KG1 (cell line): ENCODE data around the gene CD300LD.
"Not testable (repeated sequence)": the region's sequence is repeated elsewhere in the genome, so short reads cannot be mapped to it uniquely, and the experiment has no call there.

Experiments used
- DNase-seq: peaks from one replicate; lab custom pipeline; 2025; lab: John Stamatoyannopoulos, UW

CD300LD gene

GRCh38 chr17:74571621-74572270 lies 20.3 kb downstream of the CD300LD start:
- no peak for DNase-seq

DNA sequence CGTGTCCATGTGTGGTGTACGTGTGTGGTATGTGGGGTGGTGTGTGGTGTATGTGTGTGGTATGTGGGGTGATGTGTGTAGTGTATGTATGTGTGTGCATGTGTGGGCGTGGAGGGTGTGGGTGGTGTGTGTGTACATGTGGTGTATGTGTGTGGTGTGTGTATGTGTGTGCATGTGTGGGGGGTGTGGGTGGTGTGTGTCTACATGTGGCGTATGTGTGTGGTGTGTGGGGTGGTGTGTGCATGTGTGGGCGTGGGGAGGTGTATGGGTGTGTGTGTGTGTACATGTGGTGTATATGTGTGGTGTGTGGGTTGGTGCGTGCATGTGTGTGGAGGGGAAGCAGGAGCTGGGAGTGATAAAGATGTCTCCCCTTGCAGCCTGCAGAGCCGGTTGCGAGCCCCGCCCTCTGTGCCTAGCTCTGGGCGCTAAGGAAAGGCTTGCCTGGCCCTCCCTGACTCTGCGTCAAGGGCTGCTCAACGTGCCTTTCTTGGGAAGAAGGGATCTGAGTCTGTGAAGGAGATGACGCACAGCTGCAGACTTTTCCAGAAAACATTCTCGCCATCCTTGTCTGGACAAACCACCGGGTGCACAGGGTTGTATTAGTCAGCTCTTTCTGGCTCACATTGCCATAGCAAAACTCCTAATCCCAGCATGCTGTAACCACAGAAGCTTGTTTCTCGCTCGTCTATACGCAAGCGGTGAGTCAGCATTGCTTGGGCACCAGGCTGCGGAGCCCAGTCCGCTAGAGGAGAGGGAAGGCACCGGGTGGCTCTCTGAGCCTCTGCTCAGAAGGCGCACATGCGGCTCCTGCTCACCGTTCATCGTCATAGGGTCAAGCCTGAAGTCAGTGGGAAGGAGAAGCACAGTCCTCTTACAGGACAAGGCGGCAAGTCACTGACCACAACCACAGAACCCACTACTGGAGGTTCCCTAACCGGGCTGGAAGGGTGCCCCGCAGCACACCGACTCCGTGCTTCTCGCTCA lies 22.8 kb downstream of the CD300LD start:
- peak; percentile 15 for DNase-seq

- DNase-seq = no peak
Measured at GRCh38 chr17:74568106-74568873, 23.8 kb downstream of the CD300LD start.

- DNase-seq = no peak
Measured at GRCh38 chr17:74567397-74567796, 24.7 kb downstream of the CD300LD start, which contains the start of gene CD300H. Gene CD300H, minus strand, starts transcription at chr17:74567509.

DNA sequence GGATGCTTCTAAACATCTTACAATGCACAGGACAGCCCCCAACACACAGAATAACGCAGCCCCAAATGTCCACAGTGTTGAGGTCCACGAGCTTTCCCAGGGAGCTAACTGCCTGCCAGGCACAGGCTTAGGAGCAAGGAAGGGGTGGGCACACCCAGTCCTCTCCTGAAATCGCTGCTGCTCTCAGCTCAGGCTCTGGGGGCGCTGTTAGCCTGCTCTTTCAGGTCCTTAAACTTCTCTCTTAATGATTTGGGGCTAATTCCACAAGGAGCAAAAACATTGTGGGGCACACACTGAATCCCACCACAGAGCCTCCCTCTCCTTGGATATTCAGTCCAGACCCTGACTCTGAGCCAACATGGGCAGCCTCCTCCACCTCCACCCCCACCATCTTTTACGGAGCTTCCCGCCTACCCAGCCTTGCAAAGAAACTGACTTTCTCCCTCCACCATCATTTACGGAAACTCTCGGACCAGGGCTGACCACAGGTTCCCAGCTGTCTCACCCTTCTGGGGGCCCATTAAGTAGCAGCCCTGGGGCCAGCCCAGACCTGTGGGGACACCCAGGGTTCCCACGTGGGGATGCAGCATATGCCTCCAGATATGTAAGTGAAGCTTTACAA lies 25.8 kb downstream of the CD300LD start:
- DNase-seq = no peak

GRCh38 chr17:74565126-74565525 lies 27.0 kb downstream of the CD300LD start:
- no peak for DNase-seq

GRCh38 chr17:74563358-74563757 lies 28.7 kb downstream of the CD300LD start:
- no peak for DNase-seq

DNA sequence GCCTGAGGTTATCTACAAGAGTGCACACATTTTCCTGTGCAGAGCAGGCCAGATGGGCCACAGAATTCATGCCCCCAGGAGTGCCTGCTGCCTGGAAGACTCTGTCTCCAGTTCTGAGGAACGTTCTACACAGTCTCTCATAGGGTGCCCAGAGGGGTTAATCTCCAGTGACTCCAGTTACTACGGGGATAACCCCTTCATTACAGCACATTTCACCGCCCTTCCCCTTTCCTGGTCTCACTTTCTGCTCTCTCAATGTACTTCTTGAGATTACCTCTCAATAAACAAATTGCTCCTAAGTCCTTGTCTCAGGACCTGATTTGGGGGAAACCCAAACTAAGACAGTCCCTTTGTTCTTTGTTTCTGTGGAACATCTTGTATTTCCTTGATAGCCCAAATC lies 30.5 kb downstream of the CD300LD start:
- DNase-seq = no peak

DNA sequence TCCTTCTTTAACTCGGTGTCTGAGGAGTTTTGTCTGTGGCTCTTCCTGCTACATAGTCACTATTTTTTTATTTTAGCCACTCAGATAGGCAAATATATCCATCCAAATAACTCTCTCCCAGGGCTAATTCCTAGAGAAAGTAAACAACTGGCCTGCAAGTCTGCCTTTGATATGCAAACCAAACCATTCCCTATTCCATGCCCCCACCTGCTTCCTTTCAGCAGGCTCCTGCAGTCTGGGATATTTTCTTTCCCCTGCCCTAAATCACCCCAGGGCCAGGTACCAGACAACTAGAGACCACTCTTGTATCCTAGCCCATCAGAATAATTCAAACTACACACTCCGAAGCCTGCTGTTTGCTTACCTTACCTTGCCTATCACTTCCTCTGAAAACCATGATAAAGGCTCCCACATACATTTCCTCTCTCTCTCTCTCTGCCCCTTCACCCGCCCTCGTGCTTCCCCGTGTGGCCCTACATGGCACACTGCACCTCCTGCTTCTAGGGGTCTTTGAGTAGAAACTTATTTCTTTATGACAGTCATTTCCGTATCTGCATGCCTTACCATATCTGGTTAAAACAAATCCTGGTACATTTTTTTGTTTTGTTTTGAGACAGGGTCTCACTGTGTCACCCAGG lies 33.1 kb downstream of the CD300LD start:
- DNase-seq = no peak

GRCh38 chr17:74558402-74558801 lies 33.7 kb downstream of the CD300LD start:
- DNase-seq = not testable (repeated sequence)

DNA sequence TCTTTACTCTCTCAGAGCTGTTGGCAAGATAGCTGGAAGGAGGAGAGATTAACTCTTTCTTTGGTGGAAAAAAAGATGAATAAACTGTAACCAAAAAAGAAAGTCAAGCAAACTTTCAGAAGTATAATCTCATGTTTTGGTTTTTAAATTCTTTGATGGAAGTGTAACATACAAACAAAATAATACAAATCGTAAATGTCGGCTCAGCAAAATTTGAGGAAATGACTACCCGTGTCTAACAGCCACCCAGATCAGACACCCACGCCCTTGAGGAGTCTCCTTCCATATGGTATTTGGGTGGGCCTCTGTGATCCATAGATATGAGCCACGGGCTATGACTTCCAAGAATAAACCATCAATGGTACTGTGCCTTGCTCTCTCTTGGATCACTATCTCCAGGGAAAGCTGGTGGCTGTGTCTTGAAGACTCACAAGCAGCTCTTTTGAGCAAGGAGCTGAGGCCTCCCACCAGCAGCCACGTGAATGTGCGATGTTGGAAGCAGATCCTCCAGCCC lies 36.6 kb downstream of the CD300LD start:
- no peak for DNase-seq

DNA sequence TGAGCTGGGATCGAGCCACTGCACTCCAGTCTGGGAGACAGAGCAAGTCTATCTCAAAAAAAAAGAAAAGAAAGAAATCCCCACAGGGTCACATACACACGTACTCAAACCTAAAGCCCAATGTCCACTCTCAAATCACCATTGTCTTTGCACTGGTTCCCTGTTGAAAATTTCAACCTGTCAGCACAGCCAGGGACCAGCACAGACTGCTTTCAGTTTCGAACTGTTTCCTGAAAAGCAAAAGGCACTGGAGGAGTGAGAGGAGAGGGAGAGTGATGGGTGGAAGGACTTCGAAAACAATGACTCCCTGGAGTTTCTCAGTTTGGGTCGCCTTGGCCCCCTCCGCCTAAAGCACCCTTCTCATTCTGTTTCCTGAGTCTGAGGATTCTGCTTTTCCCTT lies 37.2 kb downstream of the CD300LD start:
- DNase-seq = no peak

DNA sequence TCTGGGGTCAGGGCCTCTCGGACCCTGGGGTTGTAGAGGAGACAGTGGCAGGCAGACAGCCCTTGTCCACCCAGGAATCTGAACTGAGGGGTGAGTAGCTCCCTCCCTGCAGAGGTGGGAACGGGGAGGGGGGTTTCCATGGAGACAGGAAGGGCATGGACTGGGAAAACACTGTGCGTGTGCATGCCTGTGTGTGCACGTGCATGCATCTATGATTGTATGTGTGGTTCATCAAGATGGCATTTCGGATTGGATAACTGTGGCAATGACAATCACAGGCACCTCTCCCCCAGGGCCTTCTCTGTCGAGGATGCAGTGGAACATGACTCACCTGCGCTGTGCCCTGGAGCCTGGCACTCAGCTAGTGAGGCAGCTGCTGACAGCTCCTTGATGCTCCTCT lies 40.0 kb downstream of the CD300LD start:
- no peak for DNase-seq

DNA sequence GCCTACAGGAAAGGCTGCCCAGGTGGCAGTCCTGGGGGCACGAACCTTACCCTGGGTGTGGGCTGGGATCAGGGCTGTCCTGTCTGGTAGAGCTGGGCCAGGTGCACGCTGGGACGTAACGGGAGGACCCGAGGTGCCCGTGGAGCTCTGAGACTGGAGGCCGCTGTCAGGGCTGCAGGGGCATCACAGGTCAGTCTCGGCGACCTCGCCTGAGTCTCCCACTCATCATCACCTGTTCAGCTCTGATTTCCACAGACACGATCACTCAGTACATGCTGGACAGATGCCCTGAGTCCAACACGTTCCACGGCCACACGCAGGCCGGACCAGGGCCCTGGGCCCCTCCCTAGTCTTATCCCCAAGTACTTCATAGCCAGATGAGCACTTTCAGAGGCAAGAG lies 41.5 kb downstream of the CD300LD start:
- DNase-seq = no peak

DNA sequence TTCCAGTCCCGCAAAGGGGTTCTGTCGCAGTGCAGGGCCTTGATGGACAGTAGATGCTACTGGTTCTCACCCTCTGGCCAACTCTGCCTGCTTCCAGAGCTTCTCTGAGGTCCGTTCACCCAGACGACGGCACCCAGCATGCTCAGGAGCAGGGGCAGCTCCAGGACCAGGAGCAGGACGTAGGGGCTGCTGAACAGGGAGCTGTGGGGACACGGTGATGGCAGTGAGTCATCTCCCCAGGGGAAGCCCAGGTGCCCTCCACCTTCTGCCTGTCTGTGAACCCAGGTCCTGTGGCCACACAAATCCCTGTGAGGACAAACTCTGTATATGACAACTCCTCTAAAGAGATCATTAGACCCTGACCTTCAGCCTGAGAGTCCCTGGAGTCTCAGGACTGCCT lies 42.7 kb downstream of the CD300LD start:
- DNase-seq = no peak

GRCh38 chr17:74547736-74548135 lies 44.3 kb downstream of the CD300LD start:
- DNase-seq = no peak

GRCh38 chr17:74547264-74547663 lies 44.8 kb downstream of the CD300LD start:
- DNase-seq = no peak

- DNase-seq = no peak
Measured at GRCh38 chr17:74546586-74546985, 45.5 kb downstream of the CD300LD start.

GRCh38 chr17:74545843-74546230 lies 46.2 kb downstream of the CD300LD start, which contains the start of gene CD300C:
Gene CD300C, minus strand, starts transcription at chr17:74546115. Its CDS starts 333 bp downstream, at chr17:74545782.
- no peak for DNase-seq

DNA sequence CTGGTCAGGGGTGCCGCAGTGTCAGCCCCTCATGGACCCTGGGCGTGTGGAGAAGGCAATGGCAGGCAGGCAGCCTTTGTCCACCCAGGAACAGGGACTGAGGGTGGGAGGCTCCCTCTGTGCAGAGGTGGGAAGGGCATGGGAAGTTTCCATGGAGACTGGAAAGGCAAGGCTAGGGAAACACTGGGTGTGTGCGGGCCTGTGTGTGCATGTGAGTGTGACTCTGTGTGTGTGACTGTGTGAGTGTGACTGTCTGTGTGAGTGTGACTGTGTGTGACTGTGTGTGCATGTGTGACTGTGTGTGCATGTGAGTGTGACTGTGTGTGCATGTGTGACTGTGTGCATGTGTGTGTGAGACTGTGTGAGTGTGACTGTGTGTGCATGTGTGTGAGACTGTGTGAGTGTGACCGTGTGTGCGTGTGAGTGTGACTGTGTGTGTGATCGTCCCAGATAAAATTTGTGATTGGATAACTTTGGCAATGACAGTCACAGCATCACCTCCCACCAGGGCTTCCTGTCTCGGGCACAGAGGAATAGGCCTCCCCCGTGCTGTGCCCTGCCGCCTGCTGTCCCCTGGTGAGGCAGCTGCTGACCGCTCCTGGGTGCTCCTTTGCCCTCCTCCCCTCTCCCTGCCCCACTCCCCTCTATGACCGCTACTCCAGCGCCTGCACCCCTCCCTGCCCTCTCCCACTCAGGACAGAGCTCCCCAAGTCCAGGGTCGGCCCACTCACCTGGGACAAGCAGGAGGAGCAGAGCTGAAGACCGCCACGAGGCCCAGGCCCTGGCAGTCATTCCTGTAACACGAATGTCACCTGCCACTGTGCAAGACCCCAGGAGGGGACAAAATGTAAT lies 46.9 kb downstream of the CD300LD start:
- no peak for DNase-seq
